Measurements from ENCODE around the gene SLC12A2.
A peak's percentile ranks its signal among the peaks of the same experiment; 100 is the strongest.

The SLC12A2 gene

DNA sequence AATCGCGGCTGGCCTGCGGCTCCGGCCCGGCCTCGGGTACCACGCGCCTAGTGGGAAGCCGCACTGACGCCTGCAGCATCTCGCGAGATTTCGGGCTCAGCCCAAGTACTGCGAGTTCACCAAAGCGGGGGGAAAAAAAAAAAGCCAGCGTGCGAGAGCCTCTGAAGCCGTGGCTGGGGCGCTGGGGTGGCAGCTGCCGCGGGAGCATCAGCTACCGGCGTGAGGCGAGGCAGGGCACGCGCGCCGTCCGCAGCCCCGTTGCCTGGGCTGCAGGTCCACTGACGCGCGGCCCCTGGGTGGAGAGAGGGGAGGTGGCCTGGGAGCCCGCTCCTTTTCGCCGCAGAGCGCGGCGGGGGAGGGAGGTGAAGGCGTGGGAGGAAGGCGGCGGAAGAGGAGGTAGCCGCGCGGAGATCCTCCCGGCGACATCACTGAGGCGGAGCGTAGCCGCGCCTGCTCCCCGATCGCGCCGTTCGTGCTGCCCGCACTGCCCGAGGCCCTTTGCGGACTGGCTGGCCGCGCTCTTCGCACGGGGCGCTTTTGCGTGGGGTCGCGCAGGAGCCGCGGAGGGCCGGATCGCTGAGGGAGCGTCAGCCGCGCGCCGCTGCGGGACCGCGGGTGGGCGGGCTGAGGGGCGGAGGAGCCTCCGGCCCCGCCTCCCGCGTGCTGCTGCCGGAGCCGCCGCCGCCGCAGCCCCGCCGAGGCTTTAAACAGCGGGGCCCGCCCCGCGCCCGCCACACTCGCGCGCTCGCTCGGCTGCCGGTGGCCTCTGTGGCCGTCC lies at the start of gene SLC12A2:
Gene SLC12A2 (plus strand): TSS at position 734 of the 778 bp plus-strand sequence. CDS start 189 bp downstream, outside the sequence.
- TF ChIP-seq, protein P1, sequence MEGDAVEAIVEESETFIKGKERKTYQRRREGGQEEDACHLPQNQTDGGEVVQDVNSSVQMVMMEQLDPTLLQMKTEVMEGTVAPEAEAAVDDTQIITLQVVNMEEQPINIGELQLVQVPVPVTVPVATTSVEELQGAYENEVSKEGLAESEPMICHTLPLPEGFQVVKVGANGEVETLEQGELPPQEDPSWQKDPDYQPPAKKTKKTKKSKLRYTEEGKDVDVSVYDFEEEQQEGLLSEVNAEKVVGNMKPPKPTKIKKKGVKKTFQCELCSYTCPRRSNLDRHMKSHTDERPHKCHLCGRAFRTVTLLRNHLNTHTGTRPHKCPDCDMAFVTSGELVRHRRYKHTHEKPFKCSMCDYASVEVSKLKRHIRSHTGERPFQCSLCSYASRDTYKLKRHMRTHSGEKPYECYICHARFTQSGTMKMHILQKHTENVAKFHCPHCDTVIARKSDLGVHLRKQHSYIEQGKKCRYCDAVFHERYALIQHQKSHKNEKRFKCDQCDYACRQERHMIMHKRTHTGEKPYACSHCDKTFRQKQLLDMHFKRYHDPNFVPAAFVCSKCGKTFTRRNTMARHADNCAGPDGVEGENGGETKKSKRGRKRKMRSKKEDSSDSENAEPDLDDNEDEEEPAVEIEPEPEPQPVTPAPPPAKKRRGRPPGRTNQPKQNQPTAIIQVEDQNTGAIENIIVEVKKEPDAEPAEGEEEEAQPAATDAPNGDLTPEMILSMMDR (conservative IDR thresholded peaks at IDR 0.05; ENCODE audit: low read depth), result no peak
- DNase-seq (ENCODE audit: low spot score), result peak; percentile 93
- peak within 1 kb of the TSS; percentile 97 for H3K27ac ChIP-seq
- POLR2A ChIA-PET (ENCODE audit: low non-redundant PET), result interaction anchor here (0.6 to 0.8 kb wide), 5 partner anchors 118 to 577 kb away, joined by 3 to 4 read pairs (median 3); no protein-coding TSS in a partner anchor
- CTCF ChIA-PET, result interaction anchor here (0.5 to 1.3 kb wide), 5 partner anchors 12 to 324 kb away, joined by 3 to 6 read pairs (median 3); no protein-coding TSS in a partner anchor

DNA sequence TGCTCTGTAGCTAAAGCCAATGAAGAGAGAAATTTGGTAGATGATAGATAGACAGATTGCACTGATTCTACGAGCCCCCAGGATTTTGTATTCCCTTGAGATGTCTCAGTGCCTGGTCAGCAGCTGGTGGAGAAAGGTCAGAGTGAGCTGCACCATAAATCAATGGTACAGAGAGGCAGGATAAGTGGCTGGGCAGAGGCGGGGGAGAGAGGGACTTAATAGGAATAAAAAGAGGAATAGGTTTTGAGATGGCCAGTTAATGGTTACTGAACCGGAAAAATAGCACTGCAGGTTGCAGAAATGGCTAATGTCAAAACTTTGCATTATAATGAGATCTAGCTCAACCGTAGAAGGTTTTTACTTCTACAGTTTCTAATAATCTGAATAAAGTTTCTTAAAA lies 47.9 kb upstream of the SLC12A2 start:
- H3K27ac ChIP-seq, result no peak overlapping the region
- DNase-seq (ENCODE audit: low spot score), result no peak
- TF ChIP-seq, protein P1 (conservative IDR thresholded peaks at IDR 0.05; ENCODE audit: low read depth), result no peak
- CTCF ChIA-PET, result interaction anchor here (0.5 to 0.6 kb wide), 2 partner anchors 173 to 278 kb away, joined by 3 to 7 read pairs; no protein-coding TSS in a partner anchor
- POLR2A ChIA-PET (ENCODE audit: low non-redundant PET), result no interaction called here

DNA sequence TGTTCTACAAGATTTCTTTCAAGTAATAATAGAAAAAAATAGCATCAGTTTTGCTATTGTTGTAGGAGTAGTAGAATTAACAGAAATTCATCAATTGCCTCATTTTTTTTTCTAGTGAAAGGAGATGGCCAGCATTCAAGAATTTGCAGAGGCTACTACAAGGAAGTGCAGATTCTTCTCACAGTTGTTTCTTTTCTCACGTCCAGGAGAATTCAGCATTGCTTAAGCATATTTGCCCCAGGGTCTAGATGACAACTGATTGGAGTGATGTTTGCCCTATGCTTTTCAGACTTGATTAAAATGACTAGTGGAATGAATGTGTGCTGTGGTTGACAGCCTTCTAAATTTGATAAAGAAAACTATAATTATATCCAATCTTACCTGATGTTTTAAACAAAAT lies 46.6 kb upstream of the SLC12A2 start:
- TF ChIP-seq, protein P1 (conservative IDR thresholded peaks at IDR 0.05; ENCODE audit: low read depth), result no peak
- ChIA-PET CTCF (no interaction called here), POLR2A (ENCODE audit: low non-redundant PET) (no interaction called here)
- no peak overlapping the region for H3K27ac ChIP-seq
- DNase-seq (ENCODE audit: low spot score), result peak; percentile 31

GRCh38 chr5:128038643-128039042 lies 44.9 kb upstream of the SLC12A2 start:
- CTCF ChIA-PET, result interaction anchor here (0.6 to 1.0 kb wide), 2 partner anchors 78 to 224 kb away, joined by 3 read pairs; no protein-coding TSS in a partner anchor
- POLR2A ChIA-PET (ENCODE audit: low non-redundant PET), result no interaction called here

GRCh38 chr5:128040927-128041326 lies 42.6 kb upstream of the SLC12A2 start:
- TF ChIP-seq, protein P1 (conservative IDR thresholded peaks at IDR 0.05; ENCODE audit: low read depth), result no peak
- POLR2A ChIA-PET (ENCODE audit: low non-redundant PET), result no interaction called here
- DNase-seq (ENCODE audit: low spot score), result no peak
- no peak overlapping the region for H3K27ac ChIP-seq
- CTCF ChIA-PET, result interaction anchor here (1.1 to 1.3 kb wide), 2 partner anchors 11 to 69 kb away, joined by 4 read pairs; no protein-coding TSS in a partner anchor

More at GRCh38 chr5:128038643-128039042, 44.9 kb upstream of the SLC12A2 start:
- H3K27ac ChIP-seq, result no peak overlapping the region
- TF ChIP-seq, protein P1 (conservative IDR thresholded peaks at IDR 0.05; ENCODE audit: low read depth), result no peak
- DNase-seq (ENCODE audit: low spot score), result peak; percentile 69

DNA sequence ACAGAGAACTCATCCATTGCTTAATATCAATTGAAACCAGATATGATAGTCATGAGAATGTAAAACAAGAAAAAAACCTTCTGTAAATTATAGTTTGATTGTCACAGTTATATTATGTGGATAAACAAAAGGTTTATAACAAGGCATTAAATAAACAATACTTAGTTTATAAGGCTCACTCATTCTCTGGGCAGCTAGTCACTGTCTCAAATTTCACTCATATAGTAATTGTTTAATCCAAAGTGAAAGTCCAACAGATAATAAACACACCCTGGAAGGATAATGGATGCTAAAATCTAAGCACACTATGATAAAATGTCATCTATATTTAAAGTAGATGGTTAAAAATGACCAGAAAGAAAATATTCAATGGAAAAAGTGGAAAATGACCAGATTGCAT lies 30.8 kb upstream of the SLC12A2 start:
- TF ChIP-seq, protein P1 (conservative IDR thresholded peaks at IDR 0.05; ENCODE audit: low read depth), result no peak
- DNase-seq (ENCODE audit: low spot score), result no peak
- POLR2A ChIA-PET (ENCODE audit: low non-redundant PET), result no interaction called here
- H3K27ac ChIP-seq, result no peak overlapping the region
- CTCF ChIA-PET, result no interaction called here

Measured in RWPE1 (cell line).